ENCODE data around the gene KAZALD1.
"Not testable (repeated sequence)": the region's sequence is repeated elsewhere in the genome, so short reads cannot be mapped to it uniquely, and the experiment has no call there.

The KAZALD1 gene

GRCh38 chr10:101030496-101031127 is 31.2 kb upstream of the KAZALD1 start:
- DNase-seq = no peak

GRCh38 chr10:101031128-101031795 is 30.5 kb upstream of the KAZALD1 start, which contains the start of the genes PDZD7 and SFXN3:
Gene PDZD7, minus strand, starts transcription at chr10:101031129. Its CDS starts 910 bp downstream, at chr10:101030219.
Gene SFXN3, plus strand, starts transcription at chr10:101031234. Its CDS starts 3,461 bp downstream, at chr10:101034695.
- peak; percentile 90 for DNase-seq

GRCh38 chr10:101031796-101032636 is 29.8 kb upstream of the KAZALD1 start:
- DNase-seq = peak; percentile 78

- no peak for DNase-seq
Measured at GRCh38 chr10:101032637-101033224, 29.1 kb upstream of the KAZALD1 start.

- no peak for DNase-seq
Measured at GRCh38 chr10:101033276-101033675, 28.5 kb upstream of the KAZALD1 start.

GRCh38 chr10:101034404-101034803 is 27.4 kb upstream of the KAZALD1 start:
- DNase-seq = not testable (repeated sequence)

GRCh38 chr10:101035314-101035713 is 26.5 kb upstream of the KAZALD1 start:
- no peak for DNase-seq

- DNase-seq = no peak
Measured at GRCh38 chr10:101035916-101036702, 25.7 kb upstream of the KAZALD1 start.

- no peak for DNase-seq
Measured at GRCh38 chr10:101036726-101037125, 25.1 kb upstream of the KAZALD1 start.

- no peak for DNase-seq
Measured at GRCh38 chr10:101038484-101038883, 23.3 kb upstream of the KAZALD1 start.

- DNase-seq = no peak
Measured at GRCh38 chr10:101040061-101040460, 21.7 kb upstream of the KAZALD1 start.

GRCh38 chr10:101040851-101041250 is 20.9 kb upstream of the KAZALD1 start:
- DNase-seq = no peak

GRCh38 chr10:101041252-101041761 is 20.5 kb upstream of the KAZALD1 start:
- peak; percentile 68 for DNase-seq

- no peak for DNase-seq
Measured at GRCh38 chr10:101042118-101042517, 19.7 kb upstream of the KAZALD1 start.

- DNase-seq = peak; percentile 62
Measured at GRCh38 chr10:101042667-101043362, 19.0 kb upstream of the KAZALD1 start.

GRCh38 chr10:101043363-101043707 is 18.5 kb upstream of the KAZALD1 start:
- DNase-seq = no peak

GRCh38 chr10:101044117-101044516 is 17.7 kb upstream of the KAZALD1 start:
- no peak for DNase-seq

- DNase-seq = no peak
Measured at GRCh38 chr10:101046332-101047238, 15.2 kb upstream of the KAZALD1 start.

GRCh38 chr10:101047268-101047667 is 14.5 kb upstream of the KAZALD1 start:
- DNase-seq = no peak
